ENCODE results near the gene PHC2. TPM values are rescaled to one million over a fixed set of nuclear protein-coding genes. Genes with fewer than 3 reads are reported as not detected.
A peak's percentile ranks its signal among the peaks of the same experiment; 100 is the strongest.

PHC2 gene
- total and polyA plus RNA-seq, 3 donors from 2014 or later, result 121 to 178 (median 130) TPM

GRCh38 chr1:33349081-33349759, 81.7 kb downstream of the PHC2 start:
- peak; percentile 67 for DNase-seq
- Histone ChIP-seq H3K36me3 (ENCODE audit: low read depth, missing control alignments) (no peaks in the 10 kb centered on the region), H3K4me3 (peak overlapping the region; percentile 90 to 94), H3K4me1 (peaks cover 14% of the 10 kb centered on the region), H3K27me3 (no peaks in the 10 kb centered on the region), H3K9me3 (no peaks in the 10 kb centered on the region), H3K27ac (peak overlapping the region; percentile 86 to 97)
- intact Hi-C loops (cut with DNase I; ENCODE audit: low total_unique reads), result no loop called here
- TF ChIP-seq POLR2A (IDR thresholded peaks at IDR 0.05), result no peak
- TF ChIP-seq CTCF (IDR thresholded peaks at IDR 0.05), result no peak
- WGBS, 2 donors, result 0 to 1% methylated on average over 11 to 54 of the region's 78 CpGs

GRCh38 chr1:33348676-33349080, 82.2 kb downstream of the PHC2 start:
- intact Hi-C loops (cut with DNase I; ENCODE audit: low total_unique reads), result no loop called here
- H3K36me3 ChIP-seq (ENCODE audit: low read depth, missing control alignments), result no peaks in the 10 kb centered on the region
- H3K27me3 ChIP-seq, result no peaks in the 10 kb centered on the region
- peak overlapping the region; percentile 86 to 97 for H3K27ac ChIP-seq
- TF ChIP-seq POLR2A (IDR thresholded peaks at IDR 0.05) (no peak), CTCF (IDR thresholded peaks at IDR 0.05) (no peak)
- peak overlapping the region; percentile 90 to 94 for H3K4me3 ChIP-seq
- H3K9me3 ChIP-seq, result no peaks in the 10 kb centered on the region
- peaks cover 14% of the 10 kb centered on the region for H3K4me1 ChIP-seq
- WGBS, 2 donors, result 1 to 2% methylated on average over 11 of the region's 11 CpGs
- no peak for DNase-seq

GRCh38 chr1:33348194-33348593, 82.7 kb downstream of the PHC2 start:
- Histone ChIP-seq H3K27me3 (no peaks in the 10 kb centered on the region), H3K36me3 (ENCODE audit: low read depth, missing control alignments) (no peaks in the 10 kb centered on the region), H3K4me3 (peak overlapping the region; percentile 90 to 94), H3K9me3 (no peaks in the 10 kb centered on the region), H3K27ac (peak overlapping the region; percentile 86 to 97), H3K4me1 (peaks cover 14% of the 10 kb centered on the region)
- intact Hi-C loops (cut with DNase I; ENCODE audit: low total_unique reads), result no loop called here
- no peak for TF ChIP-seq CTCF (IDR thresholded peaks at IDR 0.05)
- no peak for TF ChIP-seq POLR2A (IDR thresholded peaks at IDR 0.05)
- 16 to 27% methylated on average over 2 of the region's 2 CpGs for WGBS, 2 donors
- DNase-seq, result no peak

GRCh38 chr1:33347650-33347992, 83.3 kb downstream of the PHC2 start:
- peak overlapping the region; percentile 86 to 97 for H3K27ac ChIP-seq
- H3K27me3 ChIP-seq, result no peaks in the 10 kb centered on the region
- H3K4me1 ChIP-seq, result peaks cover 18% of the 10 kb centered on the region
- no peaks in the 10 kb centered on the region for H3K9me3 ChIP-seq
- H3K4me3 ChIP-seq, result peak overlapping the region; percentile 90 to 94
- H3K36me3 ChIP-seq (ENCODE audit: low read depth, missing control alignments), result no peaks in the 10 kb centered on the region
- intact Hi-C loops (cut with DNase I; ENCODE audit: low total_unique reads), result no loop called here
- TF ChIP-seq POLR2A (IDR thresholded peaks at IDR 0.05) (no peak), CTCF (IDR thresholded peaks at IDR 0.05) (no peak)
- peak; percentile 58 for DNase-seq
- 13 to 28% methylated on average over 5 of the region's 5 CpGs for WGBS, 2 donors
